Measurements from ENCODE around the gene NDC1.

NDC1 gene

GRCh38 chr1:53729456-53730223 lies 108.5 kb downstream of the NDC1 start:
- no peak for DNase-seq

GRCh38 chr1:53728702-53729455 lies 109.2 kb downstream of the NDC1 start:
- no peak for DNase-seq

- DNase-seq: no peak
Observed at GRCh38 chr1:53728196-53728595, 109.9 kb downstream of the NDC1 start.

- no peak for DNase-seq
Observed at GRCh38 chr1:53727461-53728092, 110.5 kb downstream of the NDC1 start.

GRCh38 chr1:53726009-53726600 lies 112.0 kb downstream of the NDC1 start:
- DNase-seq: no peak

GRCh38 chr1:53725238-53725689 lies 112.8 kb downstream of the NDC1 start:
- DNase-seq: no peak

- DNase-seq: no peak
Observed at GRCh38 chr1:53722025-53722424, 116.1 kb downstream of the NDC1 start.

- no peak for DNase-seq
Observed at GRCh38 chr1:53721088-53721487, 117.0 kb downstream of the NDC1 start.

- DNase-seq: no peak
Observed at GRCh38 chr1:53719469-53719868, 118.6 kb downstream of the NDC1 start.

- DNase-seq: no peak
Observed at GRCh38 chr1:53718443-53718842, 119.7 kb downstream of the NDC1 start.

- no peak for DNase-seq
Observed at GRCh38 chr1:53717025-53717804, 120.9 kb downstream of the NDC1 start.

GRCh38 chr1:53716150-53716549 lies 121.9 kb downstream of the NDC1 start:
- DNase-seq: no peak

- DNase-seq: no peak
Observed at GRCh38 chr1:53715478-53715877, 122.6 kb downstream of the NDC1 start.
